Stimulated activated CD4-positive, alpha-beta T cell treated with anti-CD3 and anti-CD28 coated beads, Interleukin-1b, Interleukin-23, amount 100 ng/mL, for 48 hours (primary cell): ENCODE data around the gene CLDN2.
"Not testable (repeated sequence)": the region's sequence is repeated elsewhere in the genome, so short reads cannot be mapped to it uniquely, and the experiment has no call there.

Experiments used
- DNase-seq: peaks from one replicate; pipeline ENCODE4 v3.0.0-alpha.2; 2020

The CLDN2 gene, protein sequence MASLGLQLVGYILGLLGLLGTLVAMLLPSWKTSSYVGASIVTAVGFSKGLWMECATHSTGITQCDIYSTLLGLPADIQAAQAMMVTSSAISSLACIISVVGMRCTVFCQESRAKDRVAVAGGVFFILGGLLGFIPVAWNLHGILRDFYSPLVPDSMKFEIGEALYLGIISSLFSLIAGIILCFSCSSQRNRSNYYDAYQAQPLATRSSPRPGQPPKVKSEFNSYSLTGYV

DNA sequence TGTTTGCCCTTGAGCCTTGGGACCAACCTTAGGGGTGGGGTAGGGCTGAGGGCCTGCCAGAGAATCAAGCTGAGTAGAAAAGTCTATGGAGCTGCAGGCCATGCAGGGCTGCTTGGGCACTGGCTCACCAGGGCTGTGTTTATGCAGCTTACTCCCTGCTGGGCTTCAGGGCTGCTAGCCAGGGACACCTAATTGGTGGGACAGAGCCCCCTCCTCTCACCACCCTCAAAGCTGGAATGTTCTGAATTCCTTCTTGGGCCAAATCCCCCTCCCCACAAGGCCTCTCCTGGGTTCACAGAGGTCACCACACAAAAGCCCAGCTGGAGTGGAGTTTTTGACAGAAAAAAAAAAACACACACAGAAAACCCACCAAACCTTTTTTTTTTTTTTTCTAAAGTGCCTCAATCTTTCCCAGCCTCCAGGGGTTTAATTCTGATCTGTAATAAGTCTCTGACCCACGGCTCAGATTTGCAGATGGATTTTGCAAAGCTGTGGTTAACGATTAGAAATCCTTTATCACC, at the start of gene CLDN2:
CLDN2 (plus strand) TSS at position 471 of the 521 bp plus-strand sequence. CDS start 7,827 bp downstream, outside the sequence.
- DNase-seq: no peak

DNA sequence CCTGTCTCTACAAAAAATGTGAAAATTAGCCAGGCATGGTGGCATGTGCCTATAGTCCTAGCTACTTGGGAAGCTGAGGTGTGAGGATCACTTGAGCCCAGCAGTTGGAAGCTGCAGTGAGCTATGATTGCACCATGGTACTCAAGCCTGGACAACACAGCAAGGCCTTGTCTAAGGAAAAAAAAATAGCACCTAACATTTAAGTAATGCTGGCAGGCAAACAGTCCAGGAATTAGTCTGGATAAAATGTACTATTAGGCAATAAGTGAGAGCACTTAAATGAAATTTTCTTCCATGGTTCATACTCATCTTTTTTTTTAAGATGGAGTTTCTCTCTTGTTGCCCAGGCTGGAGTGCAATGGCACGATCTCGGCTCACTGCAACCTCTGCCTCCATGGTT, 47.4 kb upstream of the CLDN2 start:
- not testable (repeated sequence) for DNase-seq

DNA sequence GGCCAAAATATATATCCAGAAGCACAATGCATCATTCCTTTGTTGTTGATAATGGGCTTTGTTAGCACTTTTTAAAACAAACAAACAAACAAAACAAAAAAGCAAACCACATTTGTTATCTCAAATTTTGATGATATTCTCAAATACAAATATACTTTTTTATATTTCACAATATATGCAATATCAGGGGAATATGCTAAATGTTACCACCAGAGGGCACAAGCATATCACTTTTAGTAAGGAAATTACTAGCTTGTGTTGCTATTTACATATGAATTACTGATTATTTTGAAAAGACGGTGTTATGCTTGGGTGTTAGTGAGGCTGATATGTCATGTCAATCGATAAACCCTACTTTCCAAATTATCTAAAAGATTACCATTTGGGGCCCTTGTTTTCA, 46.1 kb upstream of the CLDN2 start:
- DNase-seq: no peak

DNA sequence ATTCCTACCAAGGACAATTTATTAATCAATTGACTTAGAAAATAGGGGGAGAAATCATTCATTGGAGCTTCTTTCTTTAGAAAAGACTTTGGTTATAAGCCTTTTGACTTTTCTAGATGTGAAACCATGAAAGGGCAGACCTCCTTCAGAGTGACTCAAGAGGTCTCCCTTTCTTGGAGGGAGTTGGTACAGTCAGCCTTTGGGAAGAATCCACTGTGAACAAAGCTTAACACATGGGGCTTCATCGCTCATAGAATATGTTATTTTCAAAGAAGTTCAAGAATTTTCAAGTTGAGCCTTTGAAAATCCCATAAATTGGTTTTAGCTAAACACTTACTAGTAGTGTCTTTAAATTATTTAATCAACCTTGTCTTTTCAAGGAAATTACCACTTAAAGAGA, 45.1 kb upstream of the CLDN2 start:
- DNase-seq: no peak

DNA sequence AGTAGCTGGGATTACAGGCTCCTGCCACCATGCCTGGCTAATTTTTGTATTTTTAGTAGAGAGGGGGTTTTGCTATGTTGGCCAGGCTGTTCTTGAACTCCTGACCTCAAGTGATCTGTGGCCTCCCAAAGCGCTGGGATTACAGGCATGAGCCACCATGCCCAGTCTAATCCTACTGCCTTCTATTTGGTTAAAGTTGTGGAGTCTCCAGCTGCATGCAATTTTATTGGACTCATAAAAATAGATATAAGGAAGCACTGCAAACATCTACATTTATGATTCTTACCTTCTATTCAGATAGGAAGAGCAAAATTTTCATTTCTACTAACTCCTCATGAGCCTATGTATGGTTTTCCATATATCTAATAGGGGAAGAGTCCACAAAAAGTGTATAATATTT, 30.7 kb upstream of the CLDN2 start:
- no peak for DNase-seq

DNA sequence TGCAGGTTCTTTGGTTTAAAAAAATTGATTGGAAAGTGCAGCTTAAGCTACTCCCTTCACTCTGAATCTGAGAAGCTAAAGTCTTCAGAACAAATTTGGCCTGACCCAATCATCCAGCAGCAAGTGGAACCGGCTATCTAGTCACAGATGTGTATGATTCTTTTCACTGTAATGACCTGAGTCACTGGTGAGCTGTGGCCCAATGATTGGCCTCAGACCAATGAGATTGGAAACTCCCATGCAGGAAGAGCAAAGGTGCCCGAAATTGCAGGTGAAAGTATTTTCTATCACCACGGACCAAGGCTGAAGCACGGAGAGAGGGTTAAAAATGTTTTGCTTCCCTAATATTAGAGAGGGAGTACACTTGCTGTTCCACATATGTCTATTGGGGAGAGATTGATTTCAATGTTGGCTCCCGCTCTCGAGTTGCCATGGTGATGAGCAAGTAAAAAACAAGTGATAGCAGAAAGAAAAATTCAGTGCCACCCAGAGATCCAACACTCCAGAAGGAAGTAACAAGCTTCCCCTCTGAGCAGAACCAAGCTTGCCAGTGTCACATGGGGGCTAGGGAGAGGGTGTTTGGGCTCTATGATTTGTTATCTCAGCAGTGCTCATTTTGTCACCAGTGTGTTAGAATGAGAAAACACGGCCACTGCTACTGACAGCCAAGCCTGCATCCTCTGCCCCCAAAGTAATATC, 28.3 kb upstream of the CLDN2 start:
- DNase-seq: no peak

DNA sequence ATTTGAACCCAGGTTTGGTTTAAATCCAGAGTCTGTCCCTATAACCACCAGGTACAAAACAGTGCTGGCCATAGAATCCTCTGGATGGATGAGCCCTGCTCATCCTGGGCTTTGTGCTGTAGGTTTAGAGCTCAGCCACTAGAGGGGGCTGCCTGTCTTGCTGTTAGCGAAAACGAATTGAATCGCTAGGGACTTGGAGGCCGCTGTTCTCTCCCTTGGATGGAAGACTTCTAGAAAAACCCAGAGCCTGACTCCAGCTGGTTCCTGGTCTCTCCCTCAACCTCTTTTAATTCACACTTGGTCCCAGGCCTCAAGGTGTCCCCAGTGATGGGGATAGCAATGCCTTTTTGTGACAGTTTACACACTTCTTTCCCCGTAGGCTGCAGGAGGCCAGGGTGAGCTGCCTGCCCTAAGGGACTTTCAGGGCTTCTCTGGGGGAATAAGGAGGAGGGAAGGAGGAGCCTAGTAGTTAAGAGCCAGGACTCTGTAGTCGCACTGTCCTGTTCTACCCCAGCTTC, 25.8 kb upstream of the CLDN2 start:
- peak; percentile 23 for DNase-seq

DNA sequence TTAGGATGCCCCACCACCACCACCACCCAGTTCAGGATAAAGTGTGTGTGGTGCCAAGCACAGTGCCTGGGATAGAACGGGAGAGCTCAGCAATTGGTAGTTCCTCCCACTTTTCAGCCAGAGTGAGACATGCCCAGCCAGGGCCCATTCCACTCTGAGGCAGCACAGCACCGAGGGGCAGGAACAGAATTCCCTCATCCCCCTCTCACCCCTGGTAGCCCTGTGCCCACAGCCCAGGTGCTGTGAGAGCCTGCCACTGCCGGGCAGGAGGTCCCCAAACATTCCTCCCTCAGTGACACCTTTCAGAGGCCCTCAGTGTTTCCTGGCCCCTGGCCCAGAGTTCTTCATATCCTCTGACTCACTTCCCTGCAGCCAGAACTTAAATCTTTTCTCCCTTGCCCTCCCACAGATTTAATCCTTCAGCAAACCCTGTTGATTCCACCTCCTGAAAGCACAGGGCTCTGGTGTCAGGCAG, 25.2 kb upstream of the CLDN2 start:
- no peak for DNase-seq

DNA sequence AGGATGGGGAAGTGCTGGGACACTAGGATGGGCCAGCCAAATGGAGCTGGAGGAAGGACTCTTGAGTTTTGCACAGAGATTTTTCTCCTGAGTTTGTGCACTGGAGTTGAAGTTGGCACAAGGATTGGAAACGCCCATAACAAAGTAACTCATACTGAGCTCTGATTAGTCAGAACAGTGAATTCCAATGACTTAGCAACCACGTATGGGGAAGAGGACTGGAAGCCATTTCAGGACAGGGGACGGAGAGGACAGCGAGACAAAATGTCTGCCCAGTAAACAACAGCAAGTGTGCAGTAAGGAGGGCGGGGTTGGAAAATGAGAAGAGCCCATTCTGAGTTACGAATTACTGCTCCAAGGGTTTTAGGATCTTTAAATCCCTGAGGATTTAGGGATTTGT, 22.9 kb upstream of the CLDN2 start:
- DNase-seq: no peak

DNA sequence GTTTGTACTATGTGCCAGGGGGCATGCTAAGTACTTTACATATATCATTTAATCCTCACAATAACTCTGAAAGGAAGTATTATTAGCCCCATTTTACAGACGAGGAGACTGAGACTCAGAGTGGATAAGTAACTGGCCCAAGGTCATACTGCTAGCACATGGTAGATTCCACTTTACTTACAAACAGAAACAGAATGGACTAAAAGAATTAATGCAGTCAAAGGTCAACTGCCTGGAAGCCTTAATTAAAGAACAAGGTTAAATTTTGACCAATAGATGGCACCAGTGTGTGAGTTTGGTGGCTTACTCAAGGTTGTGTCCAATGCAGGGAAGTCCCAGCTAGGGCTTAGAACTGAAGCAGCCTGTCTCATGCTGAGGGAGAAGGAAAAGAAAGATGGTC, 21.7 kb upstream of the CLDN2 start:
- DNase-seq: no peak

DNA sequence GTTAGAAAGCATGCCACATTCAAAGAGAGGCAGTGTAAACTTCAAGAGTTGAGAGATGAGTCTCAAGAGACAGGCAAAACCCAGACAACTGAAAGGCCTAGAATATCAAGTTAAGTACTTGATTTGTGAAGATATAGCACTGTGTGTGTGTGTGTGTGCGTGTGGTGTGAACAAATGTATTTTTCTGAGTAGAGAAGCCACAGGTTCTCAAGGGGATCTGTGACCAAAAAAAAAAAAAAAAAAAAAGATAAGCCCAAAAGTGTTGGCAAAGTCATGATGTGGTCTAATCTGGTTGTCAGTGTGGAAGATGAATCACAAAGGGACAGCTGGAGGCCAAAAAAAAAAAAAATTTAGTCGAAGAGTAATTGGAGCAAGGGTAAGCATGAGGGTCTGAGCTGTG, 20.9 kb upstream of the CLDN2 start:
- DNase-seq: no peak

DNA sequence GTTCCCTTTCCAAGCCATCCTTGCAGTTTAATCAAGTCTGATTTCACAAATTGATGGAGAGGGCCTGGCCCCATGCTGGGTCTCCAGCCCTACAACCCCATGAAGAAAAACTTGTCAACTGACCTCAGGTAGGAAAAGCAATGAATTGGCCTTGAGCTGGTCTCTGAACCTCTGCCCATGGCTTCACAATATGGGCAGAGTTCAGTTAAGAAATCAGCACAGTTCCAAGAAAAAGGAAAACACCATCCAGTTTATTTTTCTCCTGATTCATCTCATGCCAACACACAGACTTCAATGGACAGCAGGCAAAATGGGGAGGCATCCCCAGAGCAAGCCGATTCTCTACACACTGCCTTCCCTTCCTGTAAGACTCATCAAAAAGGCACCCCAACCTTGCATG, 20.4 kb upstream of the CLDN2 start:
- DNase-seq: no peak

DNA sequence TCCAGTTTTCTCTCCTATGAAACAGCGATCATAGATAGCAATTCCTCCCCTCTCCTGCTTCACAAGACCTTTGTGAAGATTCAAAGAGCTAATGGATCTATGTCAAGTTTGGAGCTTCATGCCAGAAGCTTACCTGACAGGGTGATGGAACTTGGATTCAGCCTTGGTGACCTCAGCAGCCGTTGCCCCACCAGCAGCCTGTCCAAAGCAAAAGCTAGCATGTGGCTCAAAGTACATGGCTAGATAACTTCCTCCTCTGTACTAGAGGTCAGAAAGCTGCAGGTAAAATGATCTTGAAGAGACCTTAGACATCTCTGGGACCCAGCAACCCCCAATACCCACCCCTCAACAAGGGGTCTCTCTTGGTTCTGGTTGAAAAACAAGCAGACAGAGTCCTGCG, 18.9 kb upstream of the CLDN2 start:
- DNase-seq: no peak

DNA sequence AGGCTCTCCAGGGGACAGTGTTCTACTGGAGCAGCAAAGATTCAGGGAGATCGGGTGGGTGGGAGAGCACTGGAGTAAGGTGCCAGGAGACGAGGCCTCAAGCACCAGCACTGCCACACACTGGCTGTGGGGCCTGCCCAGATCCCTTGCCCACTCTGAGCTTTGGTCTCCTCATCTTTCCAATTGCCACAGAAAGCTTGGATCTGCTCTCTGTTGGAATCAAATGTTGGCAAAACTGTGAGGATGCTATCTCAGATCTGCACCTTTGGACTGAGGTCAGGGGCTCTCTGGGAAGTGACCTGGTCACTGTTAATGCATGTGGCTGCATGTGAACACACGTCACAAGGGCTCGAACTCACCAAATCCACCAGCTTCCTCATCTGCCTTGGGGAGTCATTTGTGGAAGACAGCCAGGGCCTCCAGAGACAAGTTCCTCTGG, 18.4 kb upstream of the CLDN2 start:
- DNase-seq: no peak

DNA sequence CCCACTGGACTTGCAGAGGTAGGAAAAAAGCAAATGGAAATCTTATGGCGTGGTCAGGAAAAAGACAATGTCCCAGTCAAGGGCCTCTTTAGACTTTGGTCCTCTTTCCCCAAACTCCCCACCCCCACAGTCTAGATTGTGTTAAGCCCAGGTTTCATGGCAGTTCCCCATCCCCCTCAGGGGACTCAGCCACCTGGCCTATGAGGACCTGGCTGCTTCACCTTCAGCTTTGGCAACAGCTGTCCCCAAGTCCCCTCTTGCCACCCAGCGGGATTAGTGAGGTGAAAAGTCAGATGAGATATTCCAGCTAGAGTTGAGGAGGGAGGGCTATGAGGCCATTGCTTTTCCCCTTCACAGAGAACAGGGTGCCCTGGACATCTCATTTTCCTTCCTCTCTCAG, 17.5 kb upstream of the CLDN2 start:
- DNase-seq: no peak

DNA sequence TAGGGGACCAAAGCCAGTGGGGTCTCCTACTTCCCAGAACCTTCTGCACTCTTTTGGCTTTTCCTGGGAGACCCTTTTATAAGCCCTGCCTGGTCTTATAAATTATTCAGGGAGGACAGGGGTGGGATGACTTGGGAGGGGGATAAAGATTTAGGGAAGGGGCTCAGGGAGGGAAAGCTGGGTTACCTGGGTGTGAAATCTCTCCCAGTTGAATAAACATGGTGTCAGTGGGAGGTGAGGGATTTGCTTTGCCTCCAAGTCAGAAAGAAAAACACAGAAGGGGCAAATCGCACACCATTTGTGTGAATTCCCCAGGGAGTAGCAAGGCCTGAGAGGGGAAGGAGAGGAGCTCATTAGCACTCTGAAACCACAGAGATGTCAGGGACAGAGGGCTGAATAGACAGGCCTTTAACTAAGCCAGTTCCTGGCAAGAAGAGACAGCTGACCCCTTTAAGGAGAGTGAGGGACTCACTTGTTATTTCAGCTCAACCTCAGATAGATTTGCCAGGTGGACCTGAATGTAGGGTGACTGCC, 16.8 kb upstream of the CLDN2 start, which contains the start of gene RIPPLY1:
RIPPLY1 (minus strand) TSS at position 51 of the 534 bp plus-strand sequence. CDS start 54 bp downstream, outside the sequence.
- no peak for DNase-seq

DNA sequence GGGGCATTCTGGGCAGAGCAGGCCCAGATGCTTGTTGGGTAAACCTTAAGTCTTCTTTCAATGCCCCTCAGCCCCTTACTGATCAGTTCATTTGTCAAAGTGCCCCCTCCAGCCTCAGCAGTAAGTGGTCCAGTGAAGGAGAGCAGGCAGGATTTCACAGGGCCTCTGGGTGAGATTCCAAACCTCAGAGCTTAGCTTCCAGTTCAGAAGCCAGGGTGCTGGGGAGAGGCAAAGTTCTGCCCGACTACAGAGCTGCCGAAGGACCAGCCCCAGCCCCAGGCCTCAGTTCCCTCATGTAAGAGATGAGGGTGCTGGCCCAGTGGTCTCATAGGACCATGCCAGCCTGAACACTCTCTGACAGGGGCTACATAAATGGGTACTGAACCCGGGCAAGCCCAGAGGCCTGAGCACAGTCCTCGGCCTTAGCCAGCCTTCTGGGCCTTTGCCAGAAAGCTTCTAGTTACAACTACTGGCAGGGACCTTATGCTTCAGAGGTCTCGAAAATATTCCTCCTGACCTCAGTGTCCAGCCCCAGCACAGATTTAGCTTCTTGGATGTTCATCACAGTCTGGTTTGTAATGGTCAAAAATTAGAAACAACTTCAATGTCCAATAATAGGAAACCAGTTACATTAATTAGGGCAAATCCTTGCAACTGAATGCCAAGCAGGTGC, 16.2 kb upstream of the CLDN2 start:
- DNase-seq: no peak

DNA sequence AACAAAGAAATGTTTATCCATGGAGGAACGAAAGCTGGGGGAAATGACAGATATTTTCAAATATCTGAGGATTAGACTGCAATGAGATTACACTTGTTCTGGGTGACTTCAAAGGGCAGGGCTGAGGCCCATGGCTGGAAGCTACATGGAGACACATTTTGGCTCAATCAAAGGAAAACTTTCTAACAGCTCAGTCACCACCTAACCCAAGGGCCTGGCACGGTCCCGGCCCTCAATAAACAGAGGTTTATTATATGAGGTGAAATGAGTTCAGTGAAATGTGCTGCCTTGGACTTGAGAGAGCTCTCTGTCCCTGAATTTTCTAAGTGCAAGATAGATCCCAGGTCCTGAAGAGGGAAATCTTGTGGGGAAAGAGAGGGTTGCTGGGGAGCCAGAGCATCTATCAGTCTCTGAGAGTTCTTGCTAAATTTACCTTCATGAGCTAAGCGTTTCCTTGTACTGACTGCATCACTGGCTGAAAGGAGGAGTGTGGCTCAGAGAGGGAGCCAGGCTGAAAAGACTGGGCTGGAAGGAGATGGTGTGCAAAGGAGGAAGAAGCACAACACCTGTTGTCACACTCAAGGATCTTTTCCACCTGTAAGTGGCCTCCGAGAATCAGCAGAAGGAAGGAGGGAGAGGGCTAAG, 15.0 kb upstream of the CLDN2 start:
- DNase-seq: no peak

DNA sequence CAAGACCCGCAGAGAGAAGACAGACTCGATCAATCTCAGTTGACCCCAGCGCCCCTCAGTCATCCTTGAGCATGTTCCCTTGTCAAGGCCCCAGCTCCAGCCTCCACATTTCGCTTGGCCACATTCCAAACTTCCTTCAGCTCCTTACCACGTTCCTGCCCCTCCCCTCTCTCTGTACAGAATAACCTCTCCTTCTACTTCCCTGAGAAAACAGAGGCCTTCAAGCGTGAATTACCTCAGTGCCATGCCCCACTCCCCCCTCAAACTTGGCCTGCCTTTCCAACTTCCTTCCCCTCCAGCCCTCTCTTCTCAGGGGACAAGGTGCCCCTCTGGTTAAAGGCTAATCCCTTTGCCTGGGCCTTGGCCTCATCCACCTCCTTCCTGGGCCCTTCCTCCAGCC, 13.8 kb upstream of the CLDN2 start:
- DNase-seq: no peak

DNA sequence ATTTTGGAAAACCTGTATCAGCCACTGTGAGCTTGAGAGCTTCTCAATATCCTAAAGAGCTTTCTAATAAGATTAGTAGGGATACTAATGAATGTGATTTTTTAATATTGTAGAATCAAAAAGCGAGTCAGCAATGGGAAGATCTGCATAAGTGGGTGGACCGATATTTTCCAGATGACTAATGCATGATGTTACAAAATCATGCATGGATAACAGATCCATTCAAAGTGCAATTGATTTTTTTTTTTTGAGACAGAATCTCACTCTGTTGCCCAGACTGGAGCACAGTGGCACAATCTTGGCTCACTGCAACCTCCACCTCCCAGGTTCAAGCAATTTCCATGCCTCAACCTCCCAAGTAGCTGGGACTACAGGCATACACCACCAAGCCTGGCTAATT, 7.3 kb upstream of the CLDN2 start:
- no peak for DNase-seq

DNA sequence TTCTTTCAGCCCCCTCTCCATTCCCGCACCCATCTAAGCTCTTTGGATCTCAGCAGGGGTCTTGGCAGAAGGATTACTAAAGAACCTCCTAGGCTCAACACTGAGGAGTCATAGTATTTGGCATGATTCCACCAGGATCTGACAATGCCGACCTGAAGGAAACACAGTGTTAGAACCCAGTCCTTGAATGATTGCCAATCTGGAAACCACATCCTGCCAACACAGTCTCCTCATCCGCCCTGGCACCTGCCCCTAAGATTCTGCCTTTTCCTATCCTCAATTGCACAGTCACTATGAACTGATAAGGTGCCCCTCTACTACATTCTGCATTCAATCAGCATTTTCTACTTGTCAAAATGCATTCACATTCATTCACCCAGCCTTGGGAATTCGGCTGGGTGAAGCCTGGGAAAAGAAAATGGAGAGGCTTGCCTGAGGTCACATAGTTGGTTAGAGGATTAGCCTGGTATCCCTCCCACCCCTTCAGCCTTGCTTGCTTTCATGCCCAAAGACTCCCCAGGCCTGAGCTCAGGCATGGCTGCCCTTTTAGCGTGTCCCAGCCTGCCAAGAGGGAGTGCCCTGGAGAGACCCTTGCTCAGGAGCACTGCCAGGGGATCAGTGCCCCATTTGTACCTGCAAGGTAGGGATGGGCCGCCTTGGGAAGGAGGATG, 2.2 kb upstream of the CLDN2 start:
- DNase-seq: no peak

DNA sequence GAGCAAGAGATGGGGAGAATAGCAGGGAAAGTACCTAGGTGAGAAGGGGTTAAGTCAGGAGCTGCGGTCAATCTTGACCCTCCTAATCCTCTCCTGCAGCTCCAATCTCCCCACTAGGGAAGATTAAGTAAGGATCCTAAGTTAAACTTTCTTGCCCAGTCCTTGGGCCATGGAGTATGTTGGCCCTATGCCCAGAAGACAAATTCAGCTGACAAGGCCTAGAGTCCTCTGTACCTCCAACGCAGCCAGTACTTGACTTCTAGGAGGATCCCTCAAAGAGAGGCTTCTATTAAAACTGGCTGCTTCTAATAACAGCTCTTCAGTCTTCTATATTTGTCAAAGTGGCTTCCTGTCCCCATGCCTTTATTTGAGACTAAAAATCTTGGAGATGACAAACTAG, 1.4 kb downstream of the CLDN2 start:
- no peak for DNase-seq
